Tongue (tissue), 3 donors: ENCODE results near the gene IL31. TPM values are rescaled to one million over a fixed set of nuclear protein-coding genes. Genes with fewer than 3 reads are reported as not detected.
A peak's percentile ranks its signal among the peaks of the same experiment; 100 is the strongest.

Experiments
- DNase-seq: peaks from one replicate; pipeline ENCODE4 v3.0.0-alpha.2; 2015
- small RNA-seq: library from RNA; depleted of rRNA; stranded (forward); fragments of <200 nt; gene quantifications from one replicate; pipeline ENCODE3, GENCODE V24; 2014; ENCODE audit warnings: low replicate concordance
- total RNA-seq: library from RNA; depleted of rRNA; stranded (reverse); fragments of >200 nt; gene quantifications from one replicate; pipeline ENCODE4 v1.2.3, GENCODE V29; 2014

IL31 gene
- total RNA-seq, 1 donor from 2014 or later: not detected

GRCh38 chr12:122127839-122128238 lies 46.2 kb downstream of the IL31 start:
- DNase-seq: no peak

GRCh38 chr12:122126713-122127597 lies 47.1 kb downstream of the IL31 start:
- no peak for DNase-seq

DNA sequence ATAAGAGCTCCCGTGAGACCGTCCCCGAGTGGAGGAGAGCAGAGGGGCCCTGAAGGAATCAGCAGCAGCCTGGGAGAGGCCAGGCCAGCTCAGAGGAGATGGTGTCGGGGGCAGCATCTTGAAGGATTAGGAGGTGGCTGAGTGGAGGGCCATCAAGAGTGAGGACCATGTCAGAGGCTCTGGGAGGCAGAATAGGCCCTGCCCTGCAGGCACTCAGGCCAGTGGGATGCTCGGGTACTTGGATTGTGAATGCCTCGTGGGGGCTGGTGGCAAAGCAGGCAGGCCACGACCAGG lies 47.7 kb downstream of the IL31 start:
- no peak for DNase-seq

DNA sequence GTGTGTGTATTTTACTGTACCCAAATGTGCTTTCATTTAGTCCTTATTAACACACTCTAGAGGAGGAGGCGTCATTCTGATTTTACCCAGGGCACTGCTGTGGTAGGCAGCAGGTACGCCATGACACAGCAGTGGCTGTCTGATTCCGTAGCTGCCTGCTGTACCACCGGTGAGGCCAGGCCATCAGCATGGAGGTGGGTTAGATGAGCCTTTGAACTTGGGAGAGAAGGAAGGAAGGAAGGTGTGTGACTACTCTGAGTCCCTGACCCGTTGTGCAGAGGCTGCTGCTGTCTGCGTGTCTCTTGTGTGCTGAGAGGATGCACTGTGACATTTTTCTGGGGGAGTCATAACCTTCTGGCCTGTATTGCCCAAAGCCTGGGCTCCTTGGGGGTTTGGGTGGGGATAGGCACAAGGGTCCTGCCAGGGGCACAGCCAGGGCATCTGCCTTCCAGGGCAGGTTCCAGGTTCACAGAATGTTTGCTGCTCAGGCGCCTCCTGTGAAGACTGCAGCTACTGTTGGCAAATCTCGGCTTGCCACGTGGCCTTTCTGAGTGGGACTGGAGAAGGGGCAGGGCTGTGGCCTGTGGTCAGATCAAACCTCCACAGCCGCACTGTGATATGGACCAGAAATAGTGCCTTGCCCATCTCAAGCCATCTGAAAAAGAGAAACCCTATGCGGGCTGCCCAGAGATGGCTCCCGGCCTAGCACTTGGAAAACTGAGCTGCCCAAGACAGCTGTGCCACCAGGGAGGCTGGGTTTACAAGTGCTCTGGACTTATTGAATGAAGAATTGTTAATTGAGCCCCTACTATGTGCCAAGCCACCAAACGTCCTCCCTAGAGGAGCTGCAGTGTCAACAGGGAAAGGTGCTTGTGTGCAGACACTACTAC lies 48.3 kb downstream of the IL31 start:
- peak; percentile 27 for DNase-seq

DNA sequence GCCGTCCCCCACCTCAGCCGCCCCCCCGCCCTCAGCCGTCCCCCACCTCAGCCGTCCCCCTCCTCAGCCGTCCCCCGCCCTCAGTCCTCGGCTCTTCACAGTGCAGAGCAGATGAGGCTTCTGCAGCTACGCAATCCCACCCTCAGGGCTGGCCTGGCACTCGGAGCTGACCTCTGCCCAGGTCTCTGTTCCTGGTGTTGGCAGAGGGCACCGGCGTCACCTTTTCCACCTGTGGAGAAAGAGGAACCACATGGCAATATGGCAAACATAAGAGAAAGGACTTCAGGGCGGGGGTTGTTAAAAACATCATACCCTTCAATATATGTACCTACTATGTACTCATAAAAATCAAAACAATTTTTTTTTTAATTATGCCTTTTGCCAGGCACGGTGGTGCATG lies 49.7 kb downstream of the IL31 start:
- no peak for DNase-seq

GRCh38 chr12:122123761-122124145 lies 50.3 kb downstream of the IL31 start:
- no peak for DNase-seq

DNA sequence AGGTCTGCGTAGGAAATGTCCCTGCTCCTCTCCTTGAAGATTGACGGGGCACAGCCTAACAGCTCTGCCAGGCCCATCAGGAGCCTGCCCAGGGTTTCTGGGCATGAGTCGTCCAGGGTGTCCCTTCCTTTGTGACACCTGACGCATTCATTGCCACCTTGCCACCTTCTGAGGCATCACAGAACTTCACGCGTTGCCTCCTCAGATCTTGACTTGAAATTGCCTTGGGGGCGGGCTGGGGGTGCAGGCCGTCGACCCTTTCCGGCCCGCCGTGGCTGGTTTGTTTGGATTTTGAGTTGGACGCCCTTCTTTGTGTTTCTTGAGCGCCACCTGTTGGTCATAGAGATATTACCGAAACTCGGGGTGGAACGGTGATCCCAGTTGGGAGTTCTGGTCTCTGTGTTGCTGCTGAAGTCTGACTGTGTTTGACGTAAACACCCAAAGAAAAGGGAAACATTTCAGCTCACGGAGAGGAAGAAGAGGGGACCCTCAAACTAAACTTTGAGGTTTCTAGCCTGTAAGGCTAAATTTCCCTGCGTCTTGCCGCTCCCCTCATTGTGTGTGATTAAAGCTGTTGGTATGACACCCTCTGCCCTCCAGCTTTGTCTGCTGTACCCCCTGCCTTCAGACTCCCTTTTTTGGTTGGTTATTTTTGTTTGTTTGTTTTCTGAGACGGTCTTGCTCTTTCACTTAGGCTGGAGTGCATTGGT lies 50.8 kb downstream of the IL31 start:
- DNase-seq: peak; percentile 91

Small RNA genes lying within 50 kb of the gene (small RNA-seq; reads per million reads assigned to genes)
- 0.34 reads per million, percentile 58 among the genes with 10 or more reads in this experiment for gene DIABLO

Other genes starting within 250 kb of the IL31 start
- 15.4 TPM for gene BCL7A, start 152.3 kb downstream of the IL31 start, total RNA-seq
- 15.9 TPM for gene MLXIP, start 95.5 kb downstream of the IL31 start, total RNA-seq
- 0.51 TPM for gene LRRC43, start 8.9 kb upstream of the IL31 start, total RNA-seq
- gene B3GNT4, start 29.5 kb upstream of the IL31 start, total RNA-seq: 0.41 TPM
- gene DIABLO, start 51.8 kb upstream of the IL31 start, total RNA-seq: 55.3 TPM
- gene VPS33A, start 92.3 kb upstream of the IL31 start, total RNA-seq: 18.9 TPM
- 56.7 TPM for gene CLIP1, start 248.4 kb upstream of the IL31 start, total RNA-seq